Esophagus squamous epithelium (tissue), 4 donors: Measurements from ENCODE around the gene JPT2.

Experiments
- CTCF ChIP-seq, 6 experiments: fragments of 450-650 bp in 4 of 6; fragments of 200-600 bp in 2 of 6; sonication (generic) in 2 of 6; IDR thresholded peaks; one replicate each; pipeline ENCODE4 v1.5.1; 2016 to 2019; ENCODE audit warnings: antibody characterized with exemption in 6 of 6, mild to moderate bottlenecking in 4 of 6, moderate library complexity in 4 of 6
- POLR2A ChIP-seq, 4 donors: fragments of 450-650 bp; IDR thresholded peaks; one replicate each; pipeline ENCODE4 v1.6.1; 2017; ENCODE audit warnings: antibody characterized with exemption in 4 of 4, mild to moderate bottlenecking in 4 of 4, moderate library complexity in 3 of 4

DNA sequence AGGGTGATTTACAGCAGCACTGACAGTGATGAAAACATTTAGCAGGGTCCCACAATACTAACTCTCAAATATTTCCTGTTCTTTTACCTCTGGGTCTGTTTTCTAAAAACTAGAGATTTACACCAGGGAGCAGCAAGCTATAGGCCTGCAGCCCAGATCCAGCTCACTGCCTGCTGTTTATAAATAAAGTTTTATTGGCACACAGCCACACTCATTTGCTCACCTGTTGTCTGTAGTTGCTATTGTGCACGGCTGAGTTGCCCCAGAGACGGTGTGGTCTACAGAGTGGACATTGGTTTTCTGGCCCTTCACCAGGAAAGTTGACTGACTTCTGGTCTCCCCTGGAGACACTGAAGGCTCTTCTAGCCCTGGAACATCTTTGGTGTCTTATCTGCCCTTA is 16.3 kb upstream of the JPT2 start:
- TF ChIP-seq POLR2A (IDR thresholded peaks at IDR 0.05) = no peak
- TF ChIP-seq CTCF (IDR thresholded peaks at IDR 0.05) = no peak
